ENCODE results near the gene TPPP. TPM values are rescaled to one million over a fixed set of nuclear protein-coding genes. Genes with fewer than 3 reads are reported as not detected.
"Not testable (repeated sequence)": the region's sequence is repeated elsewhere in the genome, so short reads cannot be mapped to it uniquely, and the experiment has no call there.

Gene TPPP
- 0.05 and 0.36 TPM in 2 replicates for total RNA-seq (2014; rRNA removed; shearing (Covaris generic))

DNA sequence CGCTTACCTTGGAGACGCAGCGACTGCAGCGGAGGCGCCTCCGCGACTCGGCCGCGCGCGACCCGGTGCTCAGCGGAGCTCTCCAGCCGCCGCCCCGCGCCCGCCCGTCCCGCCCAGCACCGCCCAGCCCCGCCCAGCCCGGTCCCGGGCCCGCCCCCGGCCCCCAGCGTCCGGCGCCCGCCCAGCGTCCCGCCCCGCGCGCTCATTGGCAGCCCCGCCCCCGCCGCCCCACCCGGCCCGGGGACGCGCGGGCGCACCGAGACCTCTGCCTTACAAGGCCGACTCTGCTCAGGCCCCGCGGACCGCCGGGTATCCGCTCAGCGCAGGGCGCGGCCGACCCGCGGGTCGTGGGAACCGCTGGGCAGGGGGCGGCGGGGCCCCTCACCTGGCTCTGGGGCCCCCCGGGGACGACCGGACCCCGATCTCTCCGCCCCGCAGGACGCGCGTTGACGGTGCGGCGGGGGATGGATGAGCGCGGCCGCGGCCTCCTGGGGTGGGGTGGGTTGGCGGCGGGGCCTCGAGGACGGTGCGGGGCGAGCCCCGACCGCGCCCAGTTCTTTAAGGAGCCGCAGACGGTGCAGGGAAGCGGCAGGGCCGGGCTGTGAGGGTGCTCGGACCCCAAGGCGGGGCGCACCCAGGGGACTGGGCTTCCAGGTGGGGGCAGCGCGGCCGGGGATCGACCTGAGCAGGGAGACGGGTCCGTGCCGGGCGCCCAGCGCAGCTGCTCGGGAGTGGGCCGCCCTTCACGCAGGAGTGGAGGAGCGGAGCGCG, at the start of gene TPPP:
TPPP (minus strand) TSS at position 82 of the 771 bp plus-strand sequence. CDS start 15,292 bp downstream, outside the sequence.
- DNase-seq (ENCODE audit: low spot score), result not testable (repeated sequence)

- DNase-seq (ENCODE audit: low spot score), result not testable (repeated sequence)
Measured at GRCh38 chr5:742276-742675, 49.1 kb upstream of the TPPP start.

DNA sequence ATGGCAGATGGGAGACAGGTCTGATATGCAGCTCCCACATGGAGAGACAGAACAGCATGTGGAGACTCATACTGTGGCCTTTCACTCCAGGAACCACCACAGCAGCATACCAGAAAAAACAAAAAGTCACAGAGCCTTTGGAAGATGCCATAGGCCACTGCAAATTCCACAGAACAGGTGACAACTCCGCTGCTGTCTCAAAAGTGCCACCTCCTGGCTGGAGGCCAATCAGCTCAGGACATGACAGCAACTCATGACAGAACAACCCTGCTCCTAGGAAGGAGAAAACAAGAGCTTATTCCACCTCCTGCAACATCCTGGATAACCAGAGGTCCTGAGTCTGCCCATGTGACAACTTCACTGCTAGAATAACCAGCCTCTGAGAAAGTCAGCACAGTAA, 41.0 kb upstream of the TPPP start:
- not testable (repeated sequence) for DNase-seq (ENCODE audit: low spot score)

DNA sequence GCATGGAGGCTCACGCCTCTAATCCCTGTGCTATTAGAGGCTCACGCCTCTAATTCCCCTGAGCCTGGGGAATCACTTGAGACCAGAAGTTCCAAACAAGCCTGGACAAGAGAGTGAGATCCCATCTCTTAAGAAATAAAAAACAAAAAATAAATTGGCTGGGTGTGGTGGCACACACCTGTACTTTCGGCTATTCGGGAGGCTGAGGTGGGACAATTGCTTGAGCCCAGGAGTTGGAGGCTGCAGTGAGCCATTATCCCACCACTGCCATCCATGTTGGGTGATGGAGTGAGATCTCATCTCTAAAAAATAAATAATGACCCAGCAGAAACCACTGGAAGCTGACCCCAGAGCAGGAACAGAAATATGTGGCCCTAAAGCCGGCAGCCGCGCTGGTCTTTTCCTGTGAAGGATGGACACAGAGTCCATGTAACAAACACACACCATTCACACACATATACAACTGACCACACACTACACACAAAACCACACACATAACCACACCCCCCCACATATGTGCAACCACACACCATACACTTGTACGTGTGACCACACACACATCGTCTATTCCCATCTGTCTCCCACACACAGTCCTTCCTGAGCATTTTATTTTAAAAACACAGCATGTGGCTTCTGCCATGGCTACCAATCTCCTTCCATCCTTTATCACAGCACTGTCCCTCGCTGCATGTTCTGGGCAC, 39.8 kb upstream of the TPPP start:
- not testable (repeated sequence) for DNase-seq (ENCODE audit: low spot score)

DNA sequence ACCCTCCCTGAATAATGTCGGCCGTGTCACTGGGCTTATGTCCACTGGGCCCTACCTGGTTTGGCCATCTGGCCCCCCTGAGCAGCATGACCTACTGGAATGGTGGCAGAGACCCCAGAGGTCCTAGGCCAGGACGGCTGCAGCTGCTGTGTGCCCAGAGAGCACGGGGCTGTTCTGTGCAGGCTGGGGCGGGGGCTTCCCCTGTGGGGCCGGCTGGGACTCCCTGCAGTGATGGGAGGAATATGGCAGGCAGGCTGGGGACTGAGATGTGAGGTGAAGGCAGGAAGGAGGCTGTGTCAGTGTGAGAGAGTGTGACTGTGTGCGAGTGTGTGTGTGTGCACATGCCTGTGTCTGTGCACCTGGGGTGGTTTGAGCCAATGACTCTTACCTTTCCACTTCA, 36.1 kb upstream of the TPPP start:
- not testable (repeated sequence) for DNase-seq (ENCODE audit: low spot score)

GRCh38 chr5:727087-727486, 33.9 kb upstream of the TPPP start:
- not testable (repeated sequence) for DNase-seq (ENCODE audit: low spot score)

- not testable (repeated sequence) for DNase-seq (ENCODE audit: low spot score)
Measured at GRCh38 chr5:723865-724264, 30.7 kb upstream of the TPPP start.

DNA sequence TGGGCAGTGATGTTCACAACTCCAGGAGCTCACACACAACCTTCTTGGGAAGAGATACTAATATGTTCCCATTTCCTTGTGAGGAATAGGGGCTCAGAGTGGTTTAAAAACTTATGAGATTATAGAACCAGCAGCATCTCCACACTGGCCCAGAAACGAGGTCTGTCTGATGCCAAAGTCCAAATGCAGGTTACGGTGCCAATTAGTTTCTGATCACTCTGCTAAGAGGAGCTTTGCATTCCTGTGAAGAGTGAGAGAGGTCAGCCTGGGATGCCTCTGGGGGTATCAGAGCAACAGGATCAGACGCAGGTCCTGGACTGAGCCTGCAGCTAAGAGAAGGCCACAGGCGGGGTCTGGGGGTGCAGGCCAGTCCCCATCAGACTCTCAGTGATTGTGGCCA, 30.2 kb upstream of the TPPP start:
- not testable (repeated sequence) for DNase-seq (ENCODE audit: low spot score)

DNA sequence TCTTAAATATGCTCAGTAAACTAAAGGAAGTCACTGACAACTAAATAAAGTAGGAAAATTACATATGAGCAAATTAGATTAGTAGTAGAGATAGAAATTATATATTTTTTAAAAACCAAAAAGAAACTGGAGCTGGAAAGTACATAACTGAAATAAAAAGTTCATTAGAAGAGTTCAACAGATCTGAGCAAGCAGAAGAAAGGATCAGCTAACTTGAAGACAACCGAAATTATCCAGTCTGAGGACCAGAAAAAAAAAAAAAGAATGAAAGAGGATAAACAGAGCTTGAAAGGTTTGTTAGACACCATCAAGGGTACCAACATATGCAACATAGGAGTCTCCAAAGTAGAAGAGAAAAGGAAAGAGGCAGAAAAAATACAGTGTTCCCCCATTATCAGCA, 26.2 kb upstream of the TPPP start:
- not testable (repeated sequence) for DNase-seq (ENCODE audit: low spot score)

GRCh38 chr5:717143-717542, 24.0 kb upstream of the TPPP start:
- no peak for DNase-seq (ENCODE audit: low spot score)

DNA sequence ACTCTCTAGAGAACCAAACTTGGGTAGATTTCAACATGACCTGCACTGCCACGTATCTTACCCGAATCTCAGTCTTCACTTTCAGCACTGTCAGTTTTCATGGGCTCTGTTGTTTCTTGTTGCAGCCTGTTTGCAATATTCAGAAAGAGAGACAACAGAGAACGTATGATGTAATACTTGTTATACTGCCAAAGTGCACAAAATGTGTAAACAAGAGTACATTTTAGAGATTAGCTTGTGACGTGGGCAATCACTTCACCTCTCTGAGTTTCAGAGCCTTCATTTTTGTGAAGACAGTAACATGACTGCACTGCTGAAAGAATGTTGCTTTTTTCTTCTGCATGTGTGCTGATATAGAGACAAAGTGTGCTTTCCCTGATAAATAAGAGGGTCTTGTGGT, 23.6 kb upstream of the TPPP start:
- DNase-seq (ENCODE audit: low spot score), result not testable (repeated sequence)

DNA sequence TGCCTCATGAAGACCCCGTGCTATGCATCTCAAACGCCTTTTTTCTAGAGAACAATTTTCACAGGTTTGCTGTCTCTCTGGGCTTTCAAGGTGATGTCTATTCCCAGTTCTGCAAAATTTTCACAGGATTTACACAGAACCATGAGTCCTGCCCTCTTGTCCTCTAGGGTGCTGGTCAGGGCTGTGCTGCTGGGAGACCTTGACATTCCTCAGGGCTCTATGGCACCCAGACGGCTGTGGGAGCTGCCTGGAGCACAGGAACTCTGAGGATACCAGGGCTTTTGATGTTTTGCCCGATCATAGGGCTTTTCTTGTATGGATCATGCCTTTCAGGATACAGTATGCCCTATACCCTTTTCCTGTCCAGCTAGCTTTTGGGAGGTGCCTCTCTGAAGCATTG, 22.5 kb upstream of the TPPP start:
- not testable (repeated sequence) for DNase-seq (ENCODE audit: low spot score)

- DNase-seq (ENCODE audit: low spot score), result not testable (repeated sequence)
Measured at GRCh38 chr5:714215-715118, 21.3 kb upstream of the TPPP start.

DNA sequence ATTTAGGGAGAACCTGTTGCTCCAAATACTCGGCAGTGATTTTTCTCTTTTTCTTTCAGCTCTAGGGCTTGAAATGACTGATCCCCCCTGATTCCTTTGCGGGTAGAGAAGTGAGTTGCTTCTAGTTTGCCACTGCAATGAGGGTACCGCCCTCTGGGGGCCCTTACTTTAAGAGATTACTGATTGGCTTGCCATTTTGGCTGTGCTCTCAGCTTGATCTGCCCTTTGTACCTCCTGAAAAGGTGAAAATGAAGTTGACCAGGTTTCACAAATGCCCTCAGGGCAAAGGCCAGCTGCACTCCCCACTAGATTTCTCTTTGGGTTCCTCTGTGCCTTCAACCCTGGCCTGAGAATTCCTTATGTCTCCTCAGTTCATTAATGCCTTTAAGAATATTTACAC, 20.5 kb upstream of the TPPP start:
- not testable (repeated sequence) for DNase-seq (ENCODE audit: low spot score)

GRCh38 chr5:708848-709517, 15.8 kb upstream of the TPPP start:
- DNase-seq (ENCODE audit: low spot score), result not testable (repeated sequence)

GRCh38 chr5:708374-708773, 15.2 kb upstream of the TPPP start:
- DNase-seq (ENCODE audit: low spot score), result not testable (repeated sequence)

- not testable (repeated sequence) for DNase-seq (ENCODE audit: low spot score)
Measured at GRCh38 chr5:706127-706526, 13.0 kb upstream of the TPPP start.

DNA sequence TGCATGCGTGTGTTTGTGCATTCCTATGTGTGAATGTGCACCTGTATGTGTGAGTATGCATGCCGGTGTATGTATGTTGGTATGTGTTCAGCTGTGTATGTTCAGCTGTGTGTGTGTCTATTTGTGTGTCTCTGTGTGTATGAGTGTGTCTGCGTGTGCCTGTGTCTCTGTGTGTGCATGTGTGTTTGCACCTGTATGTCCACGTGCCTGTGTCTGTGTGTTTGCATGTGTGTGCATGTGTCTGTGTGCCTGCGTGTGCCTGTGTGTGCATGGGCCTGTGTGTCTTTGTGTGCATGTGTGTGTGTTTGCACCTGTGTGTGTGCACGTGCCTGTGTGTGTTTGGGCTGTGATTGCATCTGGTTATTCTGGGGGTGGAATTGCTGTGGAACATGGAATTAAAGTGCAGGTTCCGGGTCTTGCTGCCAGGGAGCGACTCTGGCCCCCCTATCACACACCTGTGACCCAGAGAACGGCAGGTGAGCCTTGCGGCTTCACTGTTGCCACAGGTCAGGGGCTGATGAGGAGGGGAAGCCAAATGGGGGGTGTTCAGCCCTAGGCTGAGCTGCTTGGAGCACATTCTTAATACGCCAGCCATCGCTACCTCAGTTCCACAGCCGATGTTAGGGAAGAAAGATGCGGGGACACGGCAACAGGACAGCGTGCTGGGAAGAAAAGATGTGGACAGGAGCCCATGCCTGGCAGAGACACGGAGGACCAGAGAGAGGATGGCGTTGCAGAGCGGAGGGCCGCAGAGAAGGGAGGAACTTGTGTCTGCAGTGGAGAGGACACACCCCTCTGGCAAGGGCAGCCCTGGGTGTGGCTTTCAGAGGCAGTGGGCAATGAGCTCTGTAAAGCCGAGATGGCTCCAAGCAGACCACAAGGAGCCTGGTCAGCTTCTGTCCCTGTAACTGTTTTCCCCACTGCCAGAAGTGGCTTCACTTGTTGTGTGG, 3.9 kb upstream of the TPPP start:
- not testable (repeated sequence) for DNase-seq (ENCODE audit: low spot score)

GRCh38 chr5:696191-696590, 3.0 kb upstream of the TPPP start:
- not testable (repeated sequence) for DNase-seq (ENCODE audit: low spot score)

GRCh38 chr5:695475-695874, 2.3 kb upstream of the TPPP start:
- not testable (repeated sequence) for DNase-seq (ENCODE audit: low spot score)

Measured in A172 (cell line).